GM21360 (cell line): ENCODE results near the gene P4HA1.
"Not testable (repeated sequence)": the region's sequence is repeated elsewhere in the genome, so short reads cannot be mapped to it uniquely, and the experiment has no call there.

Experiments used
- ATAC-seq: cut with Tn5 transposase; IDR thresholded peaks from one replicate; pipeline ENCODE4 v1.9.1; 2021; ENCODE audit warnings: mild to moderate bottlenecking, moderate library complexity; ENCODE audit not compliant: unreplicated experiment

Gene P4HA1

GRCh38 chr10:73043766-73044377, 52.8 kb downstream of the P4HA1 start:
- no peak for ATAC-seq

- ATAC-seq, result no peak
Observed at GRCh38 chr10:73043319-73043718, 53.3 kb downstream of the P4HA1 start.

DNA sequence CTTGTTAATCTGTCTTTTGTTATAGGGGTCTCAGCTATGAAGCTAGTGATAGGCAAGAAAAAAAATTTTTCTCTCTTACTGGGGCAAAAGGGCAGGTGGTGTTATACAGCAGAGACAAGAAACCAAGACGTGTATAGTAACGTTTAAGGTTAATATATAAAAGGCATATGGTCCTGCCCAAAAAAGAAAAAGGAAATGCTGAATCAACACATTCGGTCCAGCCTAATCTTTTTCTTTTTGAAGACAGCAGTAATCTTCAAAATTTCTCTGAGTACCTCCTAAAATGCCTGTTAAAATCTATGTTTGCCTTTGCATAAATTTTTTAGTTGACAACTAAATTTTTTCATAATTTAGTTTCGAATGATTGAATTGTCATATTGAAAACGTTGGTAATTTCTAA, 54.5 kb downstream of the P4HA1 start:
- ATAC-seq, result no peak

- ATAC-seq, result no peak
Observed at GRCh38 chr10:73039635-73040034, 57.0 kb downstream of the P4HA1 start.

DNA sequence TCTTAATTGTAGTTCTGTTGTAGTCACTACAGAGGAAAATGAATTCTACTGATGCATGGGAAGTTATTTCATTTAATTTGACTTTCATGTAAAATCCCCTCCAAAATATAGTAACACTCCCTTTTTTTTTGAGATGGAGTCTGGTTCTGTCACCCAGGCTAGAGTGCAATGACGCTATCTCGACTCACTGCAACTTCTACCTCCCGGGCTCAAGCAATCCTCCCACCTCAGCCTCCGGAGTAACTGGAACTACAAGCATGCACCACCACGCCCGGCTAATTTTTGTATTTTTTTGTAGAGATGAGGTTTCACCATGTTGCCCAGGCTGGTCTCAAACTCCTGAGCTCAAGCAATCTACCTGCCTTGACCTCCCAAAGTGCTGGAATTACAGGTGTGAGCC, 60.4 kb downstream of the P4HA1 start:
- ATAC-seq, result not testable (repeated sequence)

GRCh38 chr10:73032536-73032935, 64.1 kb downstream of the P4HA1 start:
- no peak for ATAC-seq

DNA sequence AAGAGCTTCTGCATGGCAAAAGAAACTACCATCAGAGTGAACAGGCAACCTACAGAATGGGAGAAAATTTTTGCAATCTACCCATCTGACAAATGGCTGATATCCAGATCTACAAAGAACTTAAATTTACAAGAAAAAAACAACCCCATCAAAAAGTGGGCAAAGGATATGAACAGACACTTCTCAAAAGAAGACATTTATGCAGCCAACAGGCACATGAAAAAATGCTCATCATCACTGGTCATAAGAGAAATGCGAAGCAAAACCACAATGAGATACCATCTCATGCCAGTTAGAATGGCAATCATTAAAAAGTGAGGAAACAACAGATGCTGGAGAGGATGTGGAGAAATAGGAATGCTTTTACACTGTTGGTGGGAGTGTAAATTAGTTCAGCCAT, 70.0 kb downstream of the P4HA1 start:
- ATAC-seq, result not testable (repeated sequence)

DNA sequence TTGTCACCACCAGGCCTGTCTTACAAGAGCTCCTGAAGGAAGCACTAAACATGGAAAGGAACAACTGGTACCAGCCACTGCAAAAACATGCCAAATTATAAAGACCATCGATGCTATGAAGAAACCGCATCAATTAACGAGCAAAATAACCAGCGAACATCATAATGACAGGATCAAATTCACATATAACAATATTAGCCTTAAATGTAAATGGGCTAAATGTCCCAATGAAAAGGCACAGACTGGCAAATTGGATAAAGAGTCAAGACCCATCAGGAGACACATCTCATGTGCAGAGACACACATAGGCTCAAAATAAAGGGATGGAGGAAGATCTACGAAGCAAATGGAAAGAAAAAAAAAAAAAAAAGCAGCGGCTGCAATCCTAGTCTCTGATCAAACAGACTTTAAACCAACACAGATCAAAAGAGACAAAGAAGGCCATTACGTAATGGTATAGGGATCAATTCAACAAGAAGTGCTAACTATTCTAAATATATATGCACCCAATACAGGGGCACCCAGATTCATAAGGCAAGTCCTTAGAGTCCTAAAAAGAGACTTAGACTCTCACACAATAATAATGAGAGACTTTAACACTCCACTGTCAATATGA, 73.1 kb downstream of the P4HA1 start:
- not testable (repeated sequence) for ATAC-seq

DNA sequence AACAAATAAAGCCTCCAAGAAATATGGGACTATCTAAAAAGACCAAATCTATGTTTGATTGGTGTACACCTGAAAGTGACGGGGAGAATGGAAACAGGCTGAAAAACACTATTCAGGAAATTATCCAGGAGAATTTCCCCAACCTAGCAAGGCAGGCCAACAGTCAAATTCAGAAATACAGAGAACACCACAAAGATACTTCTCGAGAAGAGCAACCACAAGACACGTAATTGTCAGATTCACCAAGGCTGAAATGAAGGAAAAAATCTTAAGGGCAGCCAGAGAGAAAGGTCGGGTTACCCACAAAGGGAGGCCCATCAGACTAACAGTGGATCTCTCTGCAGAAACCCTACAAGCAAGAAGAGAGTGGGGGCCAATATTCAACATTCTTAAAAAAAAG, 73.7 kb downstream of the P4HA1 start:
- not testable (repeated sequence) for ATAC-seq

- ATAC-seq, result not testable (repeated sequence)
Observed at GRCh38 chr10:73021538-73022164, 75.0 kb downstream of the P4HA1 start.

DNA sequence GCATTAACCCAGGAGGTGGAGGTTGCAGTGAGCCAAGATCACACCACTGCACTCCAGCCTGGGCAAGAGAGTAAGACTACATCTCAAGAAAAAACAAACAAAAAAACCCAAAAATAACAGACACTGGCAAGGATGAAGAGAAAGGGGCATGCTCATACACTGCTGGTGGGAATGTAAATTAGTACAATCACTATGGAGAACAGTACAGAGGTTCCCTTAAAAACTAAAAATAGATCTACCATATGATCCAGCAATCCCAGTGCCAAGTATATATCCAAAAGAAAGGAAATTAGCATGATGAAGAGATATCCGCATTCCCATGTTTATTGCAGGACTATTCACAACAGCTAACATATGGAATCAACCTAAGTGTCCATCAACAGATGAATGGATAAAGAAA, 75.6 kb downstream of the P4HA1 start:
- no peak for ATAC-seq

- ATAC-seq, result no peak
Observed at GRCh38 chr10:73019100-73019499, 77.6 kb downstream of the P4HA1 start.

- ATAC-seq, result no peak
Observed at GRCh38 chr10:73018632-73019031, 78.0 kb downstream of the P4HA1 start.

DNA sequence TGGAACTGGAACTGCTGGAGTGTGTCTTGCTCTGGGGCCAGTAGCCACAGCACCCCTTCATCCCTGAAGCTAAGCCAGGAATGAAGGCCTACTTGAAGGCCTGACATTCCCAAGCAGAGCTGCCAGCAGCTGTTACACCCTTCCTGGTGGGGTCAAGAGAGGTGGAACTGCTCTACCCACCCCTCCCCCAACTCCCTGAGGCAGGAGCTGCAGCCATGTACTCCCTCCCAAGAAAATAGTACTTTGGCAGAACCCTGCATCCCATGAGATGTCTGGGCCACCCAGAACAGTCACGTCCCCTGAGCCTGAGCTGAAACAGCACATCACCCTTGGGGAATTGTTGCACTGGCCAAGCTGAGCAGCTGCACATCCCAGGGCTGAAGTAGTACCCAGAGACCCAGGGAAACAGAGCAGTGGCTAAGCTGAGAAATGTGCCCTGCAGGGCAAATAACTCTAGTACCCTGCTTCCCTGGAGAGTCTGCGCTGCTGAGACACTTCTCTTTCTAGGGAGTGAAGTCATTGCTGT, 78.6 kb downstream of the P4HA1 start:
- no peak for ATAC-seq

DNA sequence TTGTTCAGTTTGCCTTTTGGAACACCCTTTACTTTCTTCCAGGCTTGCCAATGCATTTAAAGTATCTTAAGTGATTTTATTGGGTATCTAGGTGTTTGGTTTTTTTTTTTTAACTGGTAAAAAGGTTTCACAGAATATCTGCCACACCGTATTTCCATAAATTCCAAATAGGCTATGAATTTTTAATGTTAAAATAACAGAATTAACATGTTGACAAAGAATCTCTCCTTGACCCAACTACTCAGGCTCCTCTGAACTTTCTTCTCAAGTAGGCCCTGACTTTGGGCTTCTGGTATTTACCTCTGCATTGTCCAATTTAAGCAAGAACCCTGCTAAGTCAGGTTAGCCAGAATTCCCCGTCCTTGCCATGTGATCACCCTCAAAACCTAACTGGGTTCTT, 80.9 kb downstream of the P4HA1 start:
- ATAC-seq, result no peak

GRCh38 chr10:73003822-73004221, 92.8 kb downstream of the P4HA1 start:
- no peak for ATAC-seq

- no peak for ATAC-seq
Observed at GRCh38 chr10:73000973-73001372, 95.7 kb downstream of the P4HA1 start.

- no peak for ATAC-seq
Observed at GRCh38 chr10:72997099-72997498, 99.6 kb downstream of the P4HA1 start.

DNA sequence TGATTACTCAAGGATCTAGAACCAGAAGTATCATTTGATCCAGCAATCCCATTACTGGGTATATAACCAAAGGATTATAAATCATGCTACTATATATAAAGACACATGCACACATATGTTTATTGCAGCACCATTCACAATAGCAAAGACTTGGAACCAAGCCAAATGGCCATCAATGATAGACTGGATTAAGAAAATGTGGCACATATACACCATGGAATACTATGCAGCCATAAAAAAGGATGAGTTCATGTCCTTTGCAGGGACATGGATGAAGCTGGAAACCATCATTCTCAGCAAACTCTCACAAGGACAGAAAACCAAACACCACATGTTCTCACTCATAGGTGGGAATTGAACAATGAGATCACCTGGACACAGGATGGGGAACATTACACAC, 101.2 kb downstream of the P4HA1 start:
- ATAC-seq, result not testable (repeated sequence)

- not testable (repeated sequence) for ATAC-seq
Observed at GRCh38 chr10:72989771-72990170, 106.9 kb downstream of the P4HA1 start.

- ATAC-seq, result not testable (repeated sequence)
Observed at GRCh38 chr10:72984618-72985017, 112.0 kb downstream of the P4HA1 start.

GRCh38 chr10:72981882-72982529, 114.7 kb downstream of the P4HA1 start:
- no peak for ATAC-seq
